ENCODE measurements around the gene MKX.

- TF ChIP-seq REST (IDR thresholded peaks at IDR 0.05) (no peak), POLR2AphosphoS2 (conservative IDR thresholded peaks at IDR 0.05; ENCODE audit: low read length) (no peak), E2F6 (IDR thresholded peaks at IDR 0.05; ENCODE audit: borderline replicate concordance, low read depth) (no peak), MAFK (IDR thresholded peaks at IDR 0.05; ENCODE audit: partially characterized antibody) (no peak)
- TF ChIP-seq, protein P1, sequence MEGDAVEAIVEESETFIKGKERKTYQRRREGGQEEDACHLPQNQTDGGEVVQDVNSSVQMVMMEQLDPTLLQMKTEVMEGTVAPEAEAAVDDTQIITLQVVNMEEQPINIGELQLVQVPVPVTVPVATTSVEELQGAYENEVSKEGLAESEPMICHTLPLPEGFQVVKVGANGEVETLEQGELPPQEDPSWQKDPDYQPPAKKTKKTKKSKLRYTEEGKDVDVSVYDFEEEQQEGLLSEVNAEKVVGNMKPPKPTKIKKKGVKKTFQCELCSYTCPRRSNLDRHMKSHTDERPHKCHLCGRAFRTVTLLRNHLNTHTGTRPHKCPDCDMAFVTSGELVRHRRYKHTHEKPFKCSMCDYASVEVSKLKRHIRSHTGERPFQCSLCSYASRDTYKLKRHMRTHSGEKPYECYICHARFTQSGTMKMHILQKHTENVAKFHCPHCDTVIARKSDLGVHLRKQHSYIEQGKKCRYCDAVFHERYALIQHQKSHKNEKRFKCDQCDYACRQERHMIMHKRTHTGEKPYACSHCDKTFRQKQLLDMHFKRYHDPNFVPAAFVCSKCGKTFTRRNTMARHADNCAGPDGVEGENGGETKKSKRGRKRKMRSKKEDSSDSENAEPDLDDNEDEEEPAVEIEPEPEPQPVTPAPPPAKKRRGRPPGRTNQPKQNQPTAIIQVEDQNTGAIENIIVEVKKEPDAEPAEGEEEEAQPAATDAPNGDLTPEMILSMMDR (IDR thresholded peaks at IDR 0.05), result no peak
These were observed 85.8 kb downstream of the MKX start for GRCh38 chr10:27659786-27660185.
